HG02763 (cell line): Measurements from ENCODE around the gene CELA3B.
"Not testable (repeated sequence)": the region's sequence is repeated elsewhere in the genome, so short reads cannot be mapped to it uniquely, and the experiment has no call there.

Source experiments
- ATAC-seq: cut with Tn5 transposase; IDR thresholded peaks from one replicate; pipeline ENCODE4 v1.9.1; 2021; ENCODE audit warnings: mild to moderate bottlenecking, moderate library complexity; ENCODE audit not compliant: unreplicated experiment

CELA3B gene, protein sequence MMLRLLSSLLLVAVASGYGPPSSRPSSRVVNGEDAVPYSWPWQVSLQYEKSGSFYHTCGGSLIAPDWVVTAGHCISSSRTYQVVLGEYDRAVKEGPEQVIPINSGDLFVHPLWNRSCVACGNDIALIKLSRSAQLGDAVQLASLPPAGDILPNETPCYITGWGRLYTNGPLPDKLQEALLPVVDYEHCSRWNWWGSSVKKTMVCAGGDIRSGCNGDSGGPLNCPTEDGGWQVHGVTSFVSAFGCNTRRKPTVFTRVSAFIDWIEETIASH

DNA sequence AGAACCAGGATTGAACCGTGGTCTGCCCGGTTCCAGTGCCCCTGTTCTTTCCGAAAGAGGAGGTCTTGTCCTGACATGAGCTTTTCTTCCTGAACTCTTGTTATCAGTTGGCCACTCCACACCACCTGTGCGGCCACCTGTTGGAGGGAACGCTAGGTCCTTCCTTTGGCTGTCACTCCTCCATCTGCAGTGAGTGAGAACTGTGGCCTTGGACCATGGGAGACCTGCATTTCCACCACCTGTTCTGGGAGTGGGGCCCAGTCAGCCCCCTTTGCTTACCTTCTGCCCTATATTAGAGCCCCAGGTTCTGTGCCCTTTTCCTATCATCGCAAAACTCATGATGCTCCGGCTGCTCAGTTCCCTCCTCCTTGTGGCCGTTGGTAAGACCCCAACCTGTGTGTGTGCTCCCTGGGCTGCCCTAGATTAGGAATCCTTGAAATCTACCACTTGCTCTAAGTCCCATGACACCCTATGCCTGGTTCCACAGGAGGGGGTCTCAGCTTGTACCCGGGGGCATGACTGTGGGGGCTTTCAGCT is at the start of gene CELA3B:
Gene CELA3B (plus strand): TSS at position 320 of the 537 bp plus-strand sequence. CDS start 18 bp downstream, at position 338.
- not testable (repeated sequence) for ATAC-seq

DNA sequence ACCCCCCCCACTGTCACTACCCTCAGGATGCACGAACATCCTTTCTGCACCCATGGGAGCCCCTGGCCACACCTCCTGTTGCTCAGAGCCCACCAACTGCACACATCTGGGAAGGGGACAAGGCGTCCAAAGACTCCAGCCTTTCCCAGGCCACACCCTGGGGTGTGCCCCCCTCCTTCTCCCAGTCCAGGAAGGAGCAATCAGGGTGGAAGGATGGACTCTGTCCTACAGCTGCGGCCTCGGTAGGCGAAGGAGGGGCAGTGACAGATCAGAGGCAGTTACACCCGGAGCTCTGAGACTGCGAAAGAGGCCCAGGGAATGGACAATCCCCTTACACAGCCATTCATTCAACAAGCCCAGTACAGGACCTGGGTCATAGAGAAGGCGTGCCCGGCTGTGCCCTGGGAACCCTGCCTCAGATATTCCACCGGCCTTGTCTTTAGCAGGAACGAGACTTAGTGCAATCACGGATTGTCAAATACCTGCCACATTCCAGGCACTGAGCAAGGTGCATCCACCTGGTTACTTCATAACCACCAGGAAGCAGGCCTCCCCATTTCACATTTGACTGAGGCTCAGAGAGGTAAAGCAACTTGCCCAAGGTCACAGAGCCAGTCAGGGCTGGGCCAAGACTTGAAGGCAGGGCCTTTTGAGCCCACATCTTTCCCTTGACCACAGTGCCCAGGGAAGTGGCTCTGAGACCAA is 49.1 kb upstream of the CELA3B start:
- no peak for ATAC-seq

DNA sequence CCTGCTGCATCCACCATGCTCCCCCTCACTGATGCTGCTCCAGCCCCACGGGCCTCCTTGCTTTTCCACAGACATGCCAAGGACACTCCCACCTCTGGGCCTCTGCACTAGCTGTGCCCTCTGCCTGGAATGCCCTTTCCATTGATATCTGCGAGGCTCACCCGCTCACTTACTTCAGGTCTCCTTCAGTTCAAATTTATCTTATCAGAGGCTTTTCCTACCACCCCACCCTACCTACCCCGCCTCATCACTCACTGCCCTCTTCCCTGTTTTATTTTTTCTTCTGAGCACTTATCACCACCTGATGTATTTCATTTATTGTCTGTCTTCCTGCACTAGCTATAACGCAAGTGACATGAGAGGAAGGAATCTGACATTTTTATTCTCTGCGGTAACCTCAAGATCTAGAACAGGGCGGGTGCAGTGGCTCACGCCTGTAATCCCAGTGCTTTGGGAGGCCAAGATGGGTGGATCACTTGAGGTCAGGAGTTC is 46.7 kb upstream of the CELA3B start:
- ATAC-seq = no peak

DNA sequence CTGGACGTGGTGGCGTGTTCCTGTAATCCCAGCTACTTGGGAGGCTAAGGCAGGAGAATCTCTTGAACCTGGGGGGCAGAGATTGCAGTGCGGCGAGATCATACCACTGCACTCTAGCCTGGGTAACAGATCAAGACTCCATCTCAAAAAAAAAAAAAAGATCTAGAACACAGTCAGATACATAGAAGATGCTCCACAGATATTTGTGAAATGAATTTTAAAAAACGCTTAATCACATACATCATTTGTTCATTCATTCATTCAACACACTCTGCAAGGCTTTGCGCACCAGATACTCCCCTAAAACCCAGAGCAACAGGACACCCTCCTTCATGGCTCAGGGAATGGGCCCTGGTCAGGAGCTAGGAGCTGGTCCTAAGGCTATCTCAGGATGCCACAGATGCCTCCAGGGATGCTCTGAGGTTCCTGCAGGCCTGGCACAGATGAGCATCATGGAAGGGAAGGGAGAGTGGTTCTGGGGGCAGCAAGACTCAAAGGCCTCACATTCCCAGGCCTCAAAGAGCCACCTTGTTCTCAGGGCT is 46.1 kb upstream of the CELA3B start:
- ATAC-seq = no peak

DNA sequence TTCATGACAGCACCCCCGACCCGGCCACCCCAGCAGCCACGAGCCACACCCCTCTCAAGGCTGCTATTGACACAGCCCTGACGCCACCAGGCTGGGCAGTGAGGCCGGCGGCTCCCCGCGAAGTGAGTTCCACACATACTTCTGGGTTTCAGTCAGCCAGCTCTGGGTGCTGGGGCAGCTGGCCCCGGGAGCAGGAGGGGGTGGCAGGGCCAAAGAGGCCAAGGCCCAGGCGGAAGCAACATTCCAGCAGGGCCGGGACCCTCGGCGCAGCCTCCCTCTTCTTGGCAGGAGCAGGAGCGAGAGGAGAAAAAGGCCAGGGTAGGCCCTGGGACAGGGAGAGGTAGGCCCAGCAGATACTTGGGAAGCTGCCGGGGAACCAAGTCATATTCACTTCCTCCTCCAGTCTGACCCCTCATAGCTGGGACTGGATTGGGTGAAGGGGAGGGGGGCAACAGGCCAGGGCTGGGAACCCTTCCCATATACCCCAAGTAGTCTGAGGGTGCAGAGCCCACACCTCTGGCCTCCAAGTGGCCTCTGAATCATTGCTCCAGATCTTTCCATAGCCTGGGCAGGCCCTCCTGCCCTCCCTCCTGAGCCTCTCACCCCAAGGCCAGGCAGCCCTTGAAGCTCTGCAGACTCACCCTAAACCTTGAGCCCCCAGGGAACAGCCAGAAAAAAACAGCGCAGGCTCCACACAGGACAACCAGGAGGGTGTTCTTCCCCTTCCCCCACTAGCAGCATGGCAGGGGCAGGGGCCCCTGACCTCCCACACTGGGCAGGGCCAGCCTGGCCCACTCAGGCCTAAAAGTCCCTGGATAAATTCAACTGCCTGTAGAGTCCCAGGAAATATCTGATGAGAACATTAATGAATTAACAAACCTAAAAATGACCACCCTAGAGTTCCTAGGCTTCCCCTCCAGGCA is 45.4 kb upstream of the CELA3B start:
- ATAC-seq = no peak

DNA sequence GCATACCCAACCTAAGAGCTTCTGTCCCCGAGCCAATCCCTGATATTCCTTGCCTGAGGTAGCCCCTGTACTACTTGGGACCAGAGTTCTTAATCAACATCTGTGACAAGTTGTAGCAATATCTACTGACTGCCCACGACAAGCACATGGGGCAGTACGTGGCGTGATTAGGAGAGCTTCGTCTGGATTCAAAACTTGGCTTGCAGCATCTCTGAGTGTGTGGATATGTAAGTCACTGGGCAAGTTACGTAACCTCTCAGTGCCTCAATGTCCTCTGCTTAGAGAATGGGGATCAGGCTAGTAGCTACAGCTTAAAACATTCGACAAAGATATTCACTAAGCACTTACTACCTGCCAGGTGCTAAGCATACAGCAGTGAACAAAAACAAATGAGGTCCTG is 44.7 kb upstream of the CELA3B start:
- no peak for ATAC-seq

DNA sequence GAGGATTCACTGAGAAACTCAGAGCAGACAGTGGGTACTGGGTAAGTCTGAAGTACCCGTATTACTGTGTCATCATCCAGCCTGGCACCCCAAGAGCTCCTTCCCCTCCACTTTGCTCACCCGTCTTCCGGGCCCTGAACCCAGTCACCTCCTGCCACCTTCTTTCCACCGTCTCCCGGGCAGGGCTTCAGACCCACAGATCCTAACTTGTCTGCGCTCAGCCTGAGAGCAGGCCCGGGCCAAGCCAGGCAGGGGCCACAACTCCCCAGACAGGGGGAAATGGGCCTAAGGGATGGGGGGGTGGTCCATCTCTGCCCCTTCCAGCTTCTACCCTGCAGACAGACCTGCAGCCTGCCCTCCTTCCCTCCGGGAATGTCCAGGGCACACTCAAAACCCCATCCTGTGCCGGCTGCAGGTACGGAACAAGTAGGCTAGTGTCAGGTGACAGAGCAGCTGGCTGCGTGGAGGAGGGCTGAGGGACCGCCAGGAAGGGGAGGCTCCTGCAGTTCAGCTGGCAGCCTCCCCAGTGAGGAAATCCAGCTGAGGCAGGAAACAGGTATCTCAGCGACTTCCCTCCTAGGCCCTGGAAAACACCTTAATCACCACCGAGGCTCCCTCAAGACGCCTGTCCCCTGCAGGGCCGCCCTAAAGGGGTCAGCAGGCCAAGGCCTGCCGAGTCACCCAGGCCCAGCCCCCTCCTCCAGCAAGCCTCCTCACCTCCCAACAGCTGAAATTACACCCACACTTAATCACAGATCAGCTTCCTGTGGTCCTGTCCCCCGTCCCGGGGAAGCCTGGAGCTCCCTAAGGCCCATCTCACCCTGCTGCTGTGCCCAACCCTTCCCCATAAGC is 43.2 kb upstream of the CELA3B start:
- no peak for ATAC-seq

DNA sequence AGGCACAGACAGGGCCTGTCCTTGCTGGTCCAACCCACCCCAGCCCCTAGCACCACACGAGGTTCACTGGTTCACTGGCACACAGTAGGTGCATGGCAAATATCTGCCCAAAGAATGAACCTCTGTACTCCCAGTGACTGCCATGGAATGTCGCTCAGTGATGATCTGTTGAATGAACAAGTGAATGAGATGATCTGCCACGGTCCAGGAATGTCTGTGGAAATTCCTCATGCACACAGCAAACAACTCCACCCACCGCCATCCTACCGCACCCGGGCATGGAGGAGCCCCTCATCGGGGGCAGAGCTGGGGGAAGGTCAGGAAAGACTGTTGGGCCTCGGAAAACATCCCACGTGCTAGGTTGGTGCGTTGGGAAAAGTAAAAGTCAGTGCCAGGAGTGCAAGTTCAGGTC is 41.4 kb upstream of the CELA3B start:
- no peak for ATAC-seq

DNA sequence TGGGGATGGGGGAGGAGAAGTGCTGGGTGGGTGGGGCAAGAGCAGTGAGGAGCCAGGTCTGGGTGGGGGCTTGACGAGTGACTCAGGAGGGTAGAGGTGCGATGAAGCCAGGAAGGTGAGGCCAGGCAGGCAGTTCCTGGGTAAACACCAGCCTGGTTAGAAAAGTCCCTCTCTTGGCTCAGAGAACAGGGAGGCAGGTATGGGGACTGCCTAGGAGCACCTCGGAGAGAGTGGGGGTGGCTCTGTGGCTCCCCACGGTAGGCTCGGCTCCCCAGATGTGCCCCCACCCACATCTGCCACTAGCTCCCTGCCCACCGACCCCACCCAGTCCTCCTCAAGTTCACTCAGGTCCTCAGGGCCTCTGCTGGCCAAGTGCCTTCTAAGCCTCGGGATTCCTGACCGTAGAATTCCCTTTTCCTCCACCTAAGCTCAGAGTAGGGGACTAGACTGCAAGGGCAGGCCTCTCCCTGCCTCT is 40.9 kb upstream of the CELA3B start:
- no peak for ATAC-seq

DNA sequence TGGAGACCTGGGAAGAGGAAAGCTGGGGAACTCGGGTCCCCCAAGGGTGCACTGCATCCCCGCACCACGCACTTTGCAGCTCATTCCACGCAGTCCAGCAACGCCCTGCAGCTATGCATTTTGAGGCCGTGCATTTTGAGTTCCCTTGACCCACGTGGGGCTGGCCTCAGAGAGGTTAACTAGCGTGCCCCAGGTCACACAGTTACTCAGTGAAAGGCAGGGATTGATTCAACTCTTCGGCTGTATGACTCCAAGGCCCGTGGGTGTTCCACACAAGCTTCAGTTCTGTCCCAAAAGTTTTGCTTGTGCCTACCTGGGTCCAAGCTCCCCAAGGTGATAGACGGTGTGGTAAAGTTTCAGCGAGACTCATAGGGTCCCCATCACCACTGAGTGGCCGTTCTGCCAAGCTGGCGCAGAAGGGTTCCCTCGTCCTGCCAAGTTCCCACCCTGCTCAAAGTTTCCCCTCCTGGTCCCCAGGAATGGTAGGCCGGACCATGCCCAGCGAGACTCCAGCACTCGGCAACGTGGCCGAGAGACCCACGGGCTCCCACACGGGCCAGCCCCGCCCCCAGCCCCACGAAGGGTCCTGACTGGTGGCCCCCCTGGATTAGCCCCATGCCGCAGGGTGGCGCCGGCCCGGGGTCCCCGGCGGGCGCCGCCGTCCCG is 40.3 kb upstream of the CELA3B start:
- no peak for ATAC-seq

DNA sequence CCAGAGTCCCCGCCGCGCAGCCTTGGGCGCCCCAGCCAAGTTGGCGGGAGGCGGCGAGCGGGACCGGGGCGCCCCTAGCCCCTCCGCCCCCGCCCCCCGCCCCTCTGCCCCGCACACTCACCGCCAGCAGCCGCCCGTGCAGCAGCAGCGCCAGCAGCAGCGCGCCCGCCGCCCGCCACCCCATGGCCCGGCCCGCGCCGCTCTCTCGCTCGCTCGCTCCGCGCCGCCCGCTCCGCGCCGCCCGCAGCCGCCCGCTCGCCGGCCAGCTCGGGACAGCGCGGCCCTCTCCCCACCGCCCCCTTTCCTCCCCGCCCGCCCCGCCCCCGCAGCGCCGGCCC is 39.8 kb upstream of the CELA3B start, which contains the start of gene HSPG2:
Gene HSPG2 (minus strand): TSS at position 277 of the 338 bp plus-strand sequence. CDS start 93 bp downstream, at position 184.
- no peak for ATAC-seq

DNA sequence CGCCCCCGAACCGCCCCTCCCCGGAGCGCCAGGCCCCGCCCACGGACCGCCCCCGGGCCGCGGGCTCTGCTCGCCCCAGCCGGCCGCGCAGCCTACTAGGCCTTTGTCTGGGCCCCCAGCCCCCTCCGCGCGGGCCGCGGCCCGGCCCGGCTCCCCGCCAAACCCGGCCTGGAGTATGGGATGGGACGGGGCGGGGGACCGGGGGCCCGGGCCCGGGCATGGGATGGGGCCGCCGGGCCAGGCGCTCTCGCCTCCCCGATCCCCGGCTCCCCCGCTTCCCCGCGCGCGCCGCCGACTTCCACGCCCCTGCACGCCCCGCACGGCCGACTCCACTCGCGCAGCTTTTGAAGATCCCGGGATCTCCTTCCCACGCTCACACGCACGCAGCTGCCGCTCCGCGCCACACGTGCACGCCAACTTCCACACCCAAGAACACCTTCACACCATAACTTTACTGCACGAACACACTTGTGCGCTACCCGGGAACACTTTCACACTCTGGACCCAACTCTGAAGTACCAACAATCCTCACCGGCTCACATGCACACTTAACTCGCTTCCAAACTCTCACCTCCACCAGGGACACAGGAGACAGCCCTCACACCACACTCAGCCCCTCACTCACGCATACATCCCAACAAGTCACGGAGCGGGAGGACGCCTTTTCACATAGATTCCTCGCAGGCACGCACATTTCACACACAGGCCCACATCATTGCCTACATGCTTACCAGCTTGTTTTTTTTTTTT is 39.3 kb upstream of the CELA3B start:
- ATAC-seq = no peak

DNA sequence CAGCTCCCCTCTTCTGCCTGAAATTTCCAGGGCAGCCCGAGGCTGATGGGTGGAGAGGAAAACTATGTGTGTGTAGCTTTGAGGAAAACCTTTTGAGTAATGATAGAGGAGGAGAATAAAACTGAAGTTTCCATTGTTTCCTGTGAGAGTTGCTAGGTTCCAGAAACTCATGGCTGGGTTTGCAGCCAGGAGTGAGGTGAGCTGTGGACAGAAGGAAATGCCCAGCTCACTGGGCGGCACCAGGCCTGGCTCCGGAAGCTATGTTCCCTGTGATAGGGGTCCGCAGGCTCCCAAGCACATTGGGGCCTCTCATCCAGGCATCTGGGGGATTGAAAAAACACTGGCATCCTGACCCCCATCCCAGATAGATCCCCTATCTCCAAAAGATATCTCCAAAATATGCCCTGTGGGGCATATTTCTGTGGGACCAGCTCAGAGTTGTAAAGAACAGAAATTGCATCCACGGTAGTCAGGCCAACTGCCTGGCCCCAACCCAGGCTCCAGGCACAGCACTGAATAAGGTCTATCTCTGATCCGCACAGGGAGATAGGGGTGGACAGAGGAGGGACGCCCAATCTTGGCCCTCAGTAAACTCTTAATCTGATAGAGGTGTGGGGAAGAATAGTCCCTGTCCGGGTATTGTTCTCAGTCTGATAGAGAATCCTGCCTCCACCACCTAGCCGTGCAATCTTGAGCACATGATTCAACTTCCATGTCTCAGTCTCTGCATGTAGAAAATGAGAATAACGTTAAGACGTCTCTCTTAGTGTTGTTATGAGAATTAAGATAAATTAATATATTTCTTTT is 37.9 kb upstream of the CELA3B start:
- no peak for ATAC-seq

DNA sequence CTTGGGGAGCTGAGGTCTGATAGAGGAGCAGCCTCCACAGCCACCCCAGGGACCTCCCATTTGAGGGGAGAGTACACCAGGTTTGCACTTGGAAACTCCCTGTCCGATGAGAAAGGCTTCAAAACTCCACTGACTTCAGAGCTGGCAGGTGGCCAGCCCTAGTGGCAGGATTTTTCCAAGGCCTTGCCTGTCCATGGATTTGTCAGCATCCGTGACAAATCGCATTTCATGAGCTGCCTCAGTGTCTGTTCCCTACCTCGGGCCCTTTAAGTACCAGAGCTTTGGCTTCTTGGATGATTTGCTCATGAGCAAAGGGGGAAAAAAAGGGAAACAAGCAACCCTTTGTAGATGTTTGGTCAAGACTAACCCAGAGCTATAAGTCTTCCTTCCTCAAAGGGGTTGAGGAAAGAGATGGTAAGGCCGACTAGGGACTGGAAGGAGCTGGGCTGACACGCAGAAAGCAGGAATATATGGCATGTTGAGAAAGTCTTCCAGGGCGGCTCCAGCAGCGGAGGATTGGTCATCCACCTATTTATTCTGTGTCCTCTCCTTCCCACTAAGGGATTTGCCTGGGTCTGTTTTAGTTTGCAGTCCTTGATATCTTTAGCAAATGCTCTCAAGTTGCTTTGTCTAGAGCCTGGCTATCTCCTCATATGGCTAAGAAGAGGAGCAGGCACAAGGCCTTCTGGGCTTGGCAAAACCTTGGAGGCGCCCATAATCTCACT is 37.0 kb upstream of the CELA3B start:
- ATAC-seq = no peak

DNA sequence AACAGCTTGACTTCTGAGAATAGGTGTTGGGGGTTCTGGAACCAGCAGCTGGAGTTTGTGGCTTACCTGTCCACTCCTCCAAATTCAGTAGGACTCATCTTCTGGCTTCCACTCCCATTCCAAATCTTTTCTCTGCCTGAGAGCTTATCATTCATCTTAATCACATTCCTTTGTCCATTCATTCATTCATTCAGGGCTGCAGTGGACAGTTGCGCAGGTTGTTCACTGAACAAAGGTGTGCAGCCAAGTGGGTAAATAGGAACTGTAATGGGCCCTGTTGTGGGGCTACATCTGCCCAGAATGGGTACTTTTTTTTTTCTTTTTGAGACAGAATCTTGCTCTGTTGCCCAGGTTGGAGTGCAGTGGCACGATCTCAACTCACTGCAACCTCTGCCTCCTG is 36.3 kb upstream of the CELA3B start:
- no peak for ATAC-seq

DNA sequence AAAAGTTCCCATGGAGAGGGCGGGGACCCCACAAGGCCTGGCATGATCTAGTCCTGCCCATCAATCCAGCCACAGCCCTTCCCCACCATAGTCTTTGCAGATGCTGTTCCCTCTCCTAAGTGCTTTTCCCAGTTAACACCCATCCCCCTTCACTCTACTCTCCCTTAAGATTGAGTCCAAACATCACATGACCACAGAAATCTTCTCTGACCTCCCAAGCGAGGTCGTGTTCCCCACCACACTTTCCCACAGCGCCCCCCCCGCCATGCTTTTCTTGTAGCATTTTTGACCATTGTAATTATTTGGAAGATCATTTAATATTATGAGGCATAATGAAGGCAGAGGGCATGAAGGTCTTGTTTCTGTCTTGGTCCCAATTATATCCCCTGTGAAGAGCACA is 35.5 kb upstream of the CELA3B start:
- ATAC-seq = no peak

DNA sequence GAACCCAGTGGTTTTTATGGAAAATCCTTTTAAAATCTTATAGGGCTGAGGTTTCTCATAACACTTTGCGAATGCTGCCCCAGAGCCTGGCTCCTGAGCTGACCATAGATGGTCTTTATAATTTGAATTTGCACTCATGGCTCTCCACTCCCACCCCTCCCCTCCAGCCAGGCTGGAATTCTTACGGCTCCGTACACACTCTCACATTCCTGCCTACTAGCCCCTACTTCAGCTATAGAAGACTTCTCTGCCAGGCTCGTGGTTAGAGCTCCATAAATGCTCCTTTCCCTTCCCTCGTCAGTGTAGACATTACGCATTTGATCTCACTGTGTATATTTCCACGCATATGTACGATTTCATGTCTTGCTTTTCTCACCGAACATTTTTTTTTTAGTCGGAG is 34.4 kb upstream of the CELA3B start:
- ATAC-seq = no peak
